Neuronal stem cell (in vitro differentiated cells): ENCODE data around the gene SLC9A8. TPM values are rescaled to one million over a fixed set of nuclear protein-coding genes. Genes with fewer than 3 reads are reported as not detected.

Source experiments
- DNase-seq: peaks from one replicate; pipeline ENCODE4 v3.0.0-alpha.2; 2013; ENCODE audit warnings: low spot score
- H2AFZ ChIP-seq: one replicate; pipeline ENCODE4 v1.6.1; 2013; ENCODE audit warnings: mild to moderate bottlenecking, low read length, inconsistent platforms
- H2AK5ac ChIP-seq: 2 replicates; pipeline ENCODE4 v1.6.1; 2013; ENCODE audit warnings: low read depth, mild to moderate bottlenecking, inconsistent platforms, low read length, moderate library complexity, mixed read lengths
- H2BK120ac ChIP-seq: 2 replicates; pipeline ENCODE4 v1.6.1; 2013; ENCODE audit warnings: low read depth, mild to moderate bottlenecking, inconsistent platforms, low read length, moderate library complexity, mixed read lengths
- H2BK12ac ChIP-seq: one replicate; pipeline ENCODE4 v1.6.1; 2013; ENCODE audit warnings: low read length, inconsistent platforms
- H2BK15ac ChIP-seq: 2 replicates; pipeline ENCODE4 v1.6.1; 2013; ENCODE audit warnings: mild to moderate bottlenecking, low read length, inconsistent platforms, mixed read lengths
- H2BK5ac ChIP-seq: one replicate; pipeline ENCODE4 v1.6.1; 2013; ENCODE audit warnings: inconsistent platforms, mild to moderate bottlenecking, low read length, moderate library complexity
- H3K14ac ChIP-seq: one replicate; pipeline ENCODE4 v1.6.1; 2013; ENCODE audit warnings: low read length, inconsistent platforms
- H3K18ac ChIP-seq: 2 replicates; pipeline ENCODE4 v1.6.1; 2013; ENCODE audit warnings: low read length, inconsistent platforms
- H3K23ac ChIP-seq: 2 replicates; pipeline ENCODE4 v1.6.1; 2013; ENCODE audit warnings: low read depth, mild to moderate bottlenecking, mixed read lengths, low read length, inconsistent platforms; ENCODE audit not compliant: poor library complexity
- H3K27ac ChIP-seq: replicated peaks from 3 replicates; pipeline ENCODE4 v1.5.1; 2013; ENCODE audit warnings: low read length, inconsistent platforms
- H3K27me3 ChIP-seq, 3 experiments: 2 replicates each; pipeline ENCODE4 v1.6.1; 2013; ENCODE audit warnings: low read length in 3 of 3, mild to moderate bottlenecking in 2 of 3, inconsistent platforms in 1 of 3, low read depth in 1 of 3, mixed read lengths in 1 of 3, moderate library complexity in 1 of 3; ENCODE audit not compliant: control insufficient read depth in 3 of 3, insufficient read depth in 3 of 3
- H3K36me3 ChIP-seq, 2 donors: replicated peaks in 1 of 2; 2 replicates each; pipeline ENCODE4 v1.6.1; 2013; ENCODE audit warnings: low read length in 2 of 2; ENCODE audit not compliant: control insufficient read depth in 2 of 2, insufficient read depth in 2 of 2
- H3K4ac ChIP-seq: 2 replicates; pipeline ENCODE4 v1.6.1; 2013; ENCODE audit warnings: inconsistent platforms, mild to moderate bottlenecking, low read length, moderate library complexity
- H3K4me1 ChIP-seq, 2 donors: 1 replicate in 1 of 2; 2 replicates in 1 of 2; pipeline ENCODE4 v1.6.1; 2013; ENCODE audit warnings: low read length in 2 of 2, low read depth in 1 of 2; ENCODE audit not compliant: control insufficient read depth in 2 of 2, insufficient read depth in 1 of 2
- H3K4me2 ChIP-seq: one replicate; pipeline ENCODE4 v1.6.1; 2013; ENCODE audit warnings: mild to moderate bottlenecking, low read length, inconsistent platforms; ENCODE audit not compliant: insufficient read depth, poor library complexity, severe bottlenecking
- H3K4me3 ChIP-seq, 2 donors: 2 replicates each; pipeline ENCODE4 v1.5.1; 2013; ENCODE audit warnings: low read length in 2 of 2, mild to moderate bottlenecking in 2 of 2, inconsistent platforms in 1 of 2, moderate library complexity in 1 of 2
- H3K79me1 ChIP-seq: one replicate; pipeline ENCODE4 v1.6.1; 2013; ENCODE audit warnings: low read depth, mild to moderate bottlenecking, inconsistent platforms, low read length, moderate library complexity
- H3K9ac ChIP-seq: one replicate; pipeline ENCODE4 v1.6.1; 2013; ENCODE audit warnings: mild to moderate bottlenecking, low read depth, low read length, inconsistent platforms; ENCODE audit not compliant: poor library complexity
- H3K9me3 ChIP-seq, 2 donors: replicated peaks in 1 of 2; 2 replicates each; pipeline versions ENCODE3 to v1.6.1; 2013; ENCODE audit warnings: low read length in 2 of 2, mild to moderate bottlenecking in 2 of 2, inconsistent platforms in 1 of 2, low read depth in 1 of 2, mixed read lengths in 1 of 2, moderate library complexity in 1 of 2; ENCODE audit not compliant: control insufficient read depth in 2 of 2, insufficient read depth in 1 of 2
- H4K8ac ChIP-seq: one replicate; pipeline ENCODE4 v1.6.1; 2013; ENCODE audit warnings: low read depth, mild to moderate bottlenecking, inconsistent platforms, low read length, moderate library complexity
- H4K91ac ChIP-seq: one replicate; pipeline ENCODE4 v1.6.1; 2013; ENCODE audit warnings: low read length, low read depth, mild to moderate bottlenecking, inconsistent platforms; ENCODE audit not compliant: poor library complexity
- WGBS, 2 donors: extraction: QIAGEN DNeasy Blood & Tissue Kit; methylation state at CpG; one replicate each; pipeline ENCODE4 v1.1.7; 2013; ENCODE audit warnings: missing lambda C conversion rate in 2 of 2, mixed read lengths in 1 of 2; ENCODE audit not compliant: insufficient read length in 2 of 2, insufficient replicate concordance in 1 of 2; ENCODE audit errors: extremely low coverage in 2 of 2; 5-methylcytosine and 5-hydroxymethylcytosine counted together
- polyA plus RNA-seq, 2 experiments: library from polyadenylated mRNA; stranded (reverse); fragments of 200-250 nt; gene quantifications; one replicate each; pipeline ENCODE4 v1.2.3, GENCODE V29; 2013

SLC9A8 gene
- 2.9 TPM for polyA plus RNA-seq (2013, experiment 1 of 2)
- 2.7 TPM for polyA plus RNA-seq (2013, experiment 2 of 2)

GRCh38 chr20:49812507-49813304 lies at the start of gene SLC9A8:
TSS of gene SLC9A8 (plus strand) at chr20:49812828. CDS start at chr20:49812923, 95 bp downstream.
- Histone ChIP-seq H2BK12ac (no peak within 1 kb of the TSS), H3K27me3 (no peaks in the 10 kb centered on the region), H3K14ac (no peak within 1 kb of the TSS), H2BK5ac (peak within 1 kb of the TSS; percentile 7), H3K9me3 (no peaks in the 10 kb centered on the region), H4K91ac (peak within 1 kb of the TSS; percentile 56), H2AK5ac (peak within 1 kb of the TSS; percentile 76), H2BK15ac (peak within 1 kb of the TSS; percentile 35), H3K9ac (peak within 1 kb of the TSS; percentile 68), H2BK120ac (no peak within 1 kb of the TSS), H3K4me3 (peak within 1 kb of the TSS; percentile 82 to 86), H3K36me3 (peaks cover 0 to 30% of the 10 kb centered on the region in 2 donors), H3K4me1 (peaks cover 6 to 10% of the 10 kb centered on the region in 2 donors), H3K4ac (peak within 1 kb of the TSS; percentile 46), H3K18ac (peak within 1 kb of the TSS; percentile 79), H3K4me2 (peak within 1 kb of the TSS; percentile 71), H3K23ac (no peak within 1 kb of the TSS), H3K79me1 (no peaks in the 10 kb centered on the region), H4K8ac (no peak within 1 kb of the TSS), H3K27ac (peak within 1 kb of the TSS; percentile 44), H2AFZ (peak within 1 kb of the TSS; percentile 84)
- WGBS, 2 donors: no CpG with 5 or more reads among the region's 61 CpGs
- DNase-seq: peak; percentile 82

- H3K4me1 ChIP-seq: peaks cover 12 to 13% of the 10 kb centered on the region in 2 donors
- H2BK5ac ChIP-seq: no peak overlapping the region
- H3K23ac ChIP-seq: no peak overlapping the region
- H2BK12ac ChIP-seq: no peak overlapping the region
- H3K18ac ChIP-seq: no peak overlapping the region
- H3K27ac ChIP-seq: no peak overlapping the region
- no peak overlapping the region for H2AK5ac ChIP-seq
- WGBS, 2 donors: no CpG with 5 or more reads among the region's 12 CpGs
- no peaks in the 10 kb centered on the region for H3K36me3 ChIP-seq
- no peaks in the 10 kb centered on the region for H3K79me1 ChIP-seq
- no peak overlapping the region for H2AFZ ChIP-seq
- H4K91ac ChIP-seq: no peak overlapping the region
- H3K14ac ChIP-seq: no peak overlapping the region
- H3K9ac ChIP-seq: no peak overlapping the region
- H3K4me2 ChIP-seq: no peak overlapping the region
- DNase-seq: no peak
- no peak overlapping the region for H4K8ac ChIP-seq
- no peaks in the 10 kb centered on the region for H3K27me3 ChIP-seq
- H3K9me3 ChIP-seq: no peaks in the 10 kb centered on the region
- H3K4me3 ChIP-seq: no peak overlapping the region
- H2BK120ac ChIP-seq: no peak overlapping the region
- H2BK15ac ChIP-seq: no peak overlapping the region
- no peak overlapping the region for H3K4ac ChIP-seq
Observed at GRCh38 chr20:49762940-49763766, 49.5 kb upstream of the SLC9A8 start.

GRCh38 chr20:49765413-49765736 lies 47.3 kb upstream of the SLC9A8 start:
- Histone ChIP-seq H3K23ac (no peak overlapping the region), H3K4me2 (no peak overlapping the region), H3K4me1 (peaks cover 10 to 11% of the 10 kb centered on the region in 2 donors), H2AFZ (peak overlapping the region; percentile 72), H3K27ac (no peak overlapping the region), H4K8ac (no peak overlapping the region), H3K4ac (no peak overlapping the region), H3K9me3 (peaks cover 0 to 8% of the 10 kb centered on the region in 2 donors), H2BK5ac (no peak overlapping the region), H2BK12ac (no peak overlapping the region), H3K18ac (no peak overlapping the region), H2AK5ac (no peak overlapping the region), H3K79me1 (no peaks in the 10 kb centered on the region), H3K9ac (no peak overlapping the region), H3K36me3 (no peaks in the 10 kb centered on the region), H3K14ac (no peak overlapping the region), H2BK120ac (no peak overlapping the region), H2BK15ac (no peak overlapping the region), H3K27me3 (no peaks in the 10 kb centered on the region), H4K91ac (no peak overlapping the region), H3K4me3 (no peak overlapping the region)
- DNase-seq: no peak
- WGBS, 2 donors: no CpG with 5 or more reads among the region's 5 CpGs
